OCI-LY3 (cell line): ENCODE measurements around the gene CDH23.

ENCODE experiments used
- CTCF ChIP-seq: fragments of 200-600, 300-600 bp; sonication (generic); IDR thresholded peaks from 2 replicates; pipeline ENCODE4 v1.5.1; 2014; ENCODE audit warnings: antibody characterized with exemption, low read length, low read depth
- EZH2phosphoT487 ChIP-seq: fragments of 200-600 bp; shearing (Covaris generic); IDR thresholded peaks from 2 replicates; pipeline ENCODE4 v1.6.1; 2018; ENCODE audit warnings: antibody characterized with exemption, mixed run types, low read depth

GRCh38 chr10:71864911-71865361, 468.2 kb downstream of the CDH23 start:
- TF ChIP-seq CTCF (no peak), EZH2phosphoT487 (no peak)
